WTC11 (cell line): ENCODE measurements around the gene SMIM17. TPM values are rescaled to one million over a fixed set of nuclear protein-coding genes. Genes with fewer than 3 reads are reported as not detected.
"Not testable (repeated sequence)": the region's sequence is repeated elsewhere in the genome, so short reads cannot be mapped to it uniquely, and the experiment has no call there.

Experiments
- ATAC-seq: fragments of 200-7000 bp; cut with Tn5 transposase; 2 replicates; pipeline ENCODE4 v1.10.0; 2021; ENCODE audit warnings: mild to moderate bottlenecking, moderate library complexity
- CTCF ChIA-PET: fragments of 300-600 bp; sonication (Branson Sonifier 250); formaldehyde crosslinking; loops from one replicate; lab custom pipeline; 2021; ENCODE audit warnings: antibody characterized with exemption; lab: Charles Lee
- POLR2A ChIA-PET: fragments of 350-600 bp; sonication (Branson Sonifier 250); formaldehyde crosslinking; loops from one replicate; lab custom pipeline; 2021; ENCODE audit warnings: antibody characterized with exemption; lab: Charles Lee
- DNase-seq: peaks from one replicate; pipeline ENCODE4 v3.0.0; 2021; ENCODE audit warnings: low spot score
- H3K27ac Mint-ChIP-seq: 2 replicates; pipeline ENCODE4 v1.8.0; 2021; ENCODE audit warnings: mixed read lengths
- H3K27me3 Mint-ChIP-seq: 2 replicates; pipeline ENCODE4 v1.8.0; 2021; ENCODE audit warnings: low read depth, mild to moderate bottlenecking, moderate library complexity, mixed read lengths
- H3K36me3 Mint-ChIP-seq: 2 replicates; pipeline ENCODE4 v1.8.0; 2021; ENCODE audit warnings: mixed read lengths
- H3K4me1 Mint-ChIP-seq: 2 replicates; pipeline ENCODE4 v1.8.0; 2022; ENCODE audit warnings: mixed read lengths
- H3K4me3 Mint-ChIP-seq: 2 replicates; pipeline ENCODE4 v1.8.0; 2021; ENCODE audit warnings: mild to moderate bottlenecking, moderate library complexity, mixed read lengths
- H3K9me3 Mint-ChIP-seq: 2 replicates; pipeline ENCODE4 v1.8.0; 2021; ENCODE audit warnings: mixed read lengths
- ARID4B ChIP-seq: sonication (generic); formaldehyde crosslinking; IDR thresholded peaks from 2 replicates; pipeline ENCODE4 v1.8.0; 2023; ENCODE audit warnings: missing genetic modification reagents, mild to moderate bottlenecking, borderline replicate concordance
- ATF1 ChIP-seq: sonication (generic); formaldehyde crosslinking; IDR thresholded peaks from 2 replicates; pipeline ENCODE4 v1.8.1; 2023; ENCODE audit warnings: mild to moderate bottlenecking, moderate library complexity, missing genetic modification reagents
- ATF3 ChIP-seq: sonication (generic); formaldehyde crosslinking; conservative IDR thresholded peaks from 2 replicates; pipeline ENCODE4 v1.8.1; 2022; ENCODE audit warnings: mild to moderate bottlenecking, missing genetic modification reagents
- ATF6 ChIP-seq: sonication (generic); formaldehyde crosslinking; IDR thresholded peaks from 2 replicates; pipeline ENCODE4 v1.8.1; 2023; ENCODE audit warnings: mild to moderate bottlenecking, missing genetic modification reagents
- CDX4 ChIP-seq: fragments of 250-450 bp; sonication (Bioruptor Pico); IDR thresholded peaks from 2 replicates; pipeline ENCODE4 v1.9.0; 2021; ENCODE audit warnings: moderate library complexity, mild to moderate bottlenecking, inconsistent platforms, borderline replicate concordance
- E2F1 ChIP-seq: sonication (generic); formaldehyde crosslinking; IDR thresholded peaks from 2 replicates; pipeline ENCODE4 v1.8.0; 2022; ENCODE audit warnings: mild to moderate bottlenecking, missing genetic modification reagents
- E2F4 ChIP-seq: sonication (generic); formaldehyde crosslinking; IDR thresholded peaks from 2 replicates; pipeline ENCODE4 v1.8.1; 2022; ENCODE audit warnings: low read depth, mild to moderate bottlenecking, moderate library complexity, missing genetic modification reagents, borderline replicate concordance
- ELF4 ChIP-seq: sonication (generic); formaldehyde crosslinking; IDR thresholded peaks from 2 replicates; pipeline ENCODE4 v1.8.1; 2022; ENCODE audit warnings: low read depth, mild to moderate bottlenecking, moderate library complexity, missing genetic modification reagents
- EMX1 ChIP-seq: fragments of 250-450 bp; sonication (Bioruptor Pico); IDR thresholded peaks from 2 replicates; pipeline ENCODE4 v1.8.0; 2021; ENCODE audit warnings: mild to moderate bottlenecking
- ETV6 ChIP-seq: sonication (generic); formaldehyde crosslinking; IDR thresholded peaks from 2 replicates; pipeline ENCODE4 v1.8.1; 2022; ENCODE audit warnings: mild to moderate bottlenecking, missing genetic modification reagents
- FOXP1 ChIP-seq: sonication (generic); formaldehyde crosslinking; IDR thresholded peaks from 2 replicates; pipeline ENCODE4 v1.8.0; 2022; ENCODE audit warnings: missing genetic modification reagents, mild to moderate bottlenecking, moderate library complexity, borderline replicate concordance
- GRHL2 ChIP-seq: fragments of 250-450 bp; sonication (Bioruptor Pico); IDR thresholded peaks from 2 replicates; pipeline ENCODE4 v1.8.0; 2022; ENCODE audit warnings: mild to moderate bottlenecking, moderate library complexity; ENCODE audit not compliant: insufficient replicate concordance, severe bottlenecking
- GTF2I ChIP-seq: fragments of 250-450 bp; sonication (Bioruptor Pico); conservative IDR thresholded peaks from 2 replicates; pipeline ENCODE4 v1.4.0; 2021; ENCODE audit warnings: mild to moderate bottlenecking
- MLX ChIP-seq: sonication (generic); formaldehyde crosslinking; IDR thresholded peaks from 2 replicates; pipeline ENCODE4 v1.8.1; 2023; ENCODE audit warnings: mild to moderate bottlenecking, missing genetic modification reagents, moderate library complexity
- NR1H2 ChIP-seq: sonication (generic); formaldehyde crosslinking; IDR thresholded peaks from 2 replicates; pipeline ENCODE4 v1.9.0; 2021; ENCODE audit warnings: mild to moderate bottlenecking, moderate library complexity, missing genetic modification reagents
- RELA ChIP-seq: sonication (generic); formaldehyde crosslinking; IDR thresholded peaks from 2 replicates; pipeline ENCODE4 v1.8.1; 2022; ENCODE audit warnings: missing genetic modification reagents, mild to moderate bottlenecking, borderline replicate concordance
- SP1 ChIP-seq: sonication (generic); formaldehyde crosslinking; conservative IDR thresholded peaks from 2 replicates; pipeline ENCODE4 v1.8.1; 2022; ENCODE audit warnings: missing genetic modification reagents
- ZMAT4 ChIP-seq: fragments of 250-450 bp; sonication (Bioruptor Pico); IDR thresholded peaks from 2 replicates; pipeline ENCODE4 v1.9.0; 2021; ENCODE audit warnings: mild to moderate bottlenecking
- ZNF317 ChIP-seq: sonication (generic); formaldehyde crosslinking; IDR thresholded peaks from 2 replicates; pipeline ENCODE4 v1.8.1; 2023; ENCODE audit warnings: low read depth, mild to moderate bottlenecking, moderate library complexity, missing genetic modification reagents, borderline replicate concordance
- ZNF425 ChIP-seq: fragments of 250-450 bp; sonication (Bioruptor Pico); conservative IDR thresholded peaks from 2 replicates; pipeline ENCODE4 v1.9.0; 2021; ENCODE audit warnings: mild to moderate bottlenecking
- total RNA-seq: library from RNA; stranded (reverse); gene quantifications from 3 replicates; pipeline ENCODE4 v1.2.3, GENCODE V29; 2021

The SMIM17 gene
- total RNA-seq, 1 experiment from 2014 or later, result 0.15 TPM

GRCh38 chr19:56671613-56671994 lies 28.6 kb downstream of the SMIM17 start, which contains the start of gene ZNF835 (continued):
- TF ChIP-seq ARID4B (CRISPR knock-in tag) (no peak), NR1H2 (CRISPR knock-in tag) (no peak), ZMAT4 (no peak), ZNF425 (no peak), RELA (CRISPR knock-in tag) (no peak), ATF3 (CRISPR knock-in tag) (no peak), FOXP1 (no peak), ELF4 (CRISPR knock-in tag) (no peak), ATF1 (CRISPR knock-in tag) (no peak), ZNF317 (CRISPR knock-in tag) (no peak), ETV6 (CRISPR knock-in tag) (no peak), MLX (CRISPR knock-in tag) (no peak), EMX1 (no peak)

- H3K27ac Mint-ChIP-seq, DNase-seq, H3K4me1 Mint-ChIP-seq, ATAC-seq, POLR2A ChIA-PET, CTCF ChIA-PET, H3K27me3 Mint-ChIP-seq, H3K4me3 Mint-ChIP-seq: not testable (repeated sequence)
- peaks cover 56% of the 10 kb centered on the region for H3K36me3 Mint-ChIP-seq
- peaks cover 55% of the 10 kb centered on the region for H3K9me3 Mint-ChIP-seq
These were observed 29.7 kb downstream of the SMIM17 start for GRCh38 chr19:56672610-56673009.

- peaks cover 51% of the 10 kb centered on the region for H3K36me3 Mint-ChIP-seq
- H3K27me3 Mint-ChIP-seq, result peaks cover 7% of the 10 kb centered on the region
- no peak overlapping the region for H3K27ac Mint-ChIP-seq
- ATAC-seq, result no peak
- H3K9me3 Mint-ChIP-seq, result peaks cover 56% of the 10 kb centered on the region
- CTCF ChIA-PET, result no interaction called here
- POLR2A ChIA-PET, result no interaction called here
- DNase-seq, result no peak
- no peak overlapping the region for H3K4me3 Mint-ChIP-seq
- H3K4me1 Mint-ChIP-seq, result no peaks in the 10 kb centered on the region
- TF ChIP-seq SP1 (CRISPR knock-in tag) (no peak), ATF1 (CRISPR knock-in tag) (no peak), GTF2I (CRISPR knock-in tag) (no peak), GRHL2 (CRISPR knock-in tag) (no peak), ATF6 (no peak), E2F4 (CRISPR knock-in tag) (no peak), CDX4 (CRISPR knock-in tag) (no peak), RELA (CRISPR knock-in tag) (no peak), E2F1 (CRISPR knock-in tag) (no peak)
These were observed 35.2 kb downstream of the SMIM17 start for GRCh38 chr19:56678205-56678604.
